Upper lobe of left lung (tissue), 4 donors: ENCODE measurements around the gene ASTN2.

Experiments used
- EP300 ChIP-seq, 4 donors: sonication (generic); formaldehyde crosslinking; IDR thresholded peaks; one replicate each; pipeline ENCODE4 v1.5.1; 2017; ENCODE audit warnings: antibody characterized with exemption in 4 of 4, control low read depth in 2 of 4
- POLR2A ChIP-seq, 4 donors: fragments of 450-650 bp; IDR thresholded peaks; one replicate each; pipeline ENCODE4 v1.5.1; 2016 to 2017; ENCODE audit warnings: antibody characterized with exemption in 4 of 4, mild to moderate bottlenecking in 2 of 4
- TF ChIP-seq, protein P1 (sequence below), 6 experiments: fragments of 450-650 bp in 4 of 6; fragments of 200-600 bp in 2 of 6; sonication (generic) in 2 of 6; IDR thresholded peaks; one replicate each; pipeline ENCODE4 v1.5.1; 2016 to 2019; ENCODE audit warnings: antibody characterized with exemption in 6 of 6

DNA sequence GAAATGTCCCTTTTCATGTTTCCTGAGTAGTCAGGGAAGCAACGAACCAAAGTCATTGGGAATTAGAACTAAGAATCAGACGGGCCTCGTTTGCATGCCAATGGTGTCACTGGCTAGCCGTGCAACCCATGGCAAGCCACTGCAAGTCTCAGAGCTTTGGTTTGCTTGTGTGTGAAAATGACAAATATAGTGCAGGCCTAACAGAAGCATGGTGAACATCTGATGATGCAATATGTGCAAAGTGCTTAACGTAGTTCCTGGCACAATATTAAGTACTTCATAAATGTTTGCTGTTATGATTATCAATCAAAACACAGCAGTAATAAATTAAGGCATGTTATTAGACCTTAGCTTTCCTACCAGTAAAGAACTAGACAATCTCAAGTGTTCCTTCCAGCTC lies 845.7 kb downstream of the ASTN2 start:
- TF ChIP-seq POLR2A (IDR thresholded peaks at IDR 0.05) (no peak), EP300 (IDR thresholded peaks at IDR 0.05) (no peak)
- TF ChIP-seq, protein P1, sequence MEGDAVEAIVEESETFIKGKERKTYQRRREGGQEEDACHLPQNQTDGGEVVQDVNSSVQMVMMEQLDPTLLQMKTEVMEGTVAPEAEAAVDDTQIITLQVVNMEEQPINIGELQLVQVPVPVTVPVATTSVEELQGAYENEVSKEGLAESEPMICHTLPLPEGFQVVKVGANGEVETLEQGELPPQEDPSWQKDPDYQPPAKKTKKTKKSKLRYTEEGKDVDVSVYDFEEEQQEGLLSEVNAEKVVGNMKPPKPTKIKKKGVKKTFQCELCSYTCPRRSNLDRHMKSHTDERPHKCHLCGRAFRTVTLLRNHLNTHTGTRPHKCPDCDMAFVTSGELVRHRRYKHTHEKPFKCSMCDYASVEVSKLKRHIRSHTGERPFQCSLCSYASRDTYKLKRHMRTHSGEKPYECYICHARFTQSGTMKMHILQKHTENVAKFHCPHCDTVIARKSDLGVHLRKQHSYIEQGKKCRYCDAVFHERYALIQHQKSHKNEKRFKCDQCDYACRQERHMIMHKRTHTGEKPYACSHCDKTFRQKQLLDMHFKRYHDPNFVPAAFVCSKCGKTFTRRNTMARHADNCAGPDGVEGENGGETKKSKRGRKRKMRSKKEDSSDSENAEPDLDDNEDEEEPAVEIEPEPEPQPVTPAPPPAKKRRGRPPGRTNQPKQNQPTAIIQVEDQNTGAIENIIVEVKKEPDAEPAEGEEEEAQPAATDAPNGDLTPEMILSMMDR (IDR thresholded peaks at IDR 0.05), result no peak
